Tongue (tissue), 2 donors: Measurements from ENCODE around the gene TSEN2. TPM values are rescaled to one million over a fixed set of nuclear protein-coding genes. Genes with fewer than 3 reads are reported as not detected.
"Not testable (repeated sequence)": the region's sequence is repeated elsewhere in the genome, so short reads cannot be mapped to it uniquely, and the experiment has no call there.

ENCODE experiments used
- DNase-seq: peaks from one replicate; pipeline ENCODE4 v3.0.0-alpha.2; 2015
- total RNA-seq: library from RNA; depleted of rRNA; stranded (reverse); fragments of >200 nt; gene quantifications from one replicate; pipeline ENCODE4 v1.2.3, GENCODE V29; 2014

Gene TSEN2
- total RNA-seq, 1 donor from 2014 or later: 16.2 TPM

- DNase-seq: peak; percentile 14
These were observed 12.2 kb upstream of the TSEN2 start for GRCh38 chr3:12472000-12472610.

- peak; percentile 26 for DNase-seq
These were observed 11.5 kb upstream of the TSEN2 start for GRCh38 chr3:12472796-12473195.

- DNase-seq: peak; percentile 51
These were observed 10.8 kb upstream of the TSEN2 start for GRCh38 chr3:12473511-12473910.

- DNase-seq: peak; percentile 14
These were observed 7.9 kb upstream of the TSEN2 start for GRCh38 chr3:12476238-12476897.

GRCh38 chr3:12477256-12477655 is 7.0 kb upstream of the TSEN2 start:
- no peak for DNase-seq

GRCh38 chr3:12478326-12478725 is 6.0 kb upstream of the TSEN2 start:
- no peak for DNase-seq

GRCh38 chr3:12479198-12479597 is 5.1 kb upstream of the TSEN2 start:
- DNase-seq: not testable (repeated sequence)

- peak; percentile 67 for DNase-seq
These were observed 4.3 kb upstream of the TSEN2 start for GRCh38 chr3:12479919-12480427.

GRCh38 chr3:12483410-12483809 is 870 bp upstream of the TSEN2 start:
- DNase-seq: peak; percentile 34

- DNase-seq: no peak
These were observed 445 bp upstream of the TSEN2 start for GRCh38 chr3:12483872-12484197.

- no peak for DNase-seq
These were observed 675 bp downstream of the TSEN2 start for GRCh38 chr3:12484983-12485327.

- no peak for DNase-seq
These were observed 1.7 kb downstream of the TSEN2 start for GRCh38 chr3:12486001-12486400.

- no peak for DNase-seq
These were observed 2.6 kb downstream of the TSEN2 start for GRCh38 chr3:12486916-12487315.

GRCh38 chr3:12487336-12487735 is 3.1 kb downstream of the TSEN2 start:
- DNase-seq: no peak

GRCh38 chr3:12487786-12488185 is 3.5 kb downstream of the TSEN2 start:
- no peak for DNase-seq

- DNase-seq: no peak
These were observed 5.1 kb downstream of the TSEN2 start for GRCh38 chr3:12489368-12489767.

GRCh38 chr3:12489832-12490231 is 5.6 kb downstream of the TSEN2 start:
- no peak for DNase-seq

- no peak for DNase-seq
These were observed 6.3 kb downstream of the TSEN2 start for GRCh38 chr3:12490547-12490946.

GRCh38 chr3:12495749-12496452 is 11.6 kb downstream of the TSEN2 start:
- DNase-seq: no peak

GRCh38 chr3:12496453-12496761 is 12.1 kb downstream of the TSEN2 start:
- DNase-seq: no peak

- DNase-seq: no peak
These were observed 15.2 kb downstream of the TSEN2 start for GRCh38 chr3:12499474-12499873.

GRCh38 chr3:12501360-12502020 is 17.2 kb downstream of the TSEN2 start:
- DNase-seq: no peak
